GM21423 (cell line): ENCODE data around the gene KCNH4.
"Not testable (repeated sequence)": the region's sequence is repeated elsewhere in the genome, so short reads cannot be mapped to it uniquely, and the experiment has no call there.

Source experiments
- ATAC-seq: cut with Tn5 transposase; IDR thresholded peaks from one replicate; pipeline ENCODE4 v1.9.1; 2021; ENCODE audit warnings: mild to moderate bottlenecking, moderate library complexity; ENCODE audit not compliant: unreplicated experiment

KCNH4 gene

DNA sequence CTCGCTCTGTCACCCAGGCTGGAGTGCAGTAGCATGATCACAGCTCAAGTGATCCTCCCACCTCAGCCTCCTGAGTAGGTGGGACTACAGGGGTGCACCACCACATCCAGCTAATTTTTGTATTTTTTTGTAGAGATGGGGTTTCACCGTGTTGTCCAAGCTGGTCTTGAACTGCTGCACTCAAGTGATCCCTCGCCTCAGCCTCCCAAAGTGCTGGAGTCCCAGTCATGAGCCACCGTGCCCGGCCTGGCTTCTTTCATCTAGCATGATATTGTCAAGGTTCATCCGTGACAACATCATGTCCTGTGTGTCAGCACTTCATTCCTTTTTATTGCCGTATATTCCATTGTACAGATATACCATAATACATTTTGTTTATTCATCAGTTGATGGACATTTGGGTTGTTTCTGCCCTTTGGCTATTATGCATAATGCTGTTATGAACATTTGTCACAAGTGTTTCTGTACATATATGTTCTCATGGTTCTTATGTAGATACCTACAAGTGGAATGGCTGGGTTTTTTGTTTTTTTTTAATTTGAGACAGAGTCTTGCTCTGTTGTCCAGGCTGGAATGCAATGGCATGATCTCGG, 16.7 kb upstream of the KCNH4 start:
- ATAC-seq = no peak

- peak; percentile 86 for ATAC-seq
These were observed 13.3 kb upstream of the KCNH4 start, which contains the start of gene GHDC for GRCh38 chr17:42193969-42194899. Gene GHDC, minus strand, starts transcription at chr17:42194494. Its CDS starts 913 bp downstream, at chr17:42193581.

DNA sequence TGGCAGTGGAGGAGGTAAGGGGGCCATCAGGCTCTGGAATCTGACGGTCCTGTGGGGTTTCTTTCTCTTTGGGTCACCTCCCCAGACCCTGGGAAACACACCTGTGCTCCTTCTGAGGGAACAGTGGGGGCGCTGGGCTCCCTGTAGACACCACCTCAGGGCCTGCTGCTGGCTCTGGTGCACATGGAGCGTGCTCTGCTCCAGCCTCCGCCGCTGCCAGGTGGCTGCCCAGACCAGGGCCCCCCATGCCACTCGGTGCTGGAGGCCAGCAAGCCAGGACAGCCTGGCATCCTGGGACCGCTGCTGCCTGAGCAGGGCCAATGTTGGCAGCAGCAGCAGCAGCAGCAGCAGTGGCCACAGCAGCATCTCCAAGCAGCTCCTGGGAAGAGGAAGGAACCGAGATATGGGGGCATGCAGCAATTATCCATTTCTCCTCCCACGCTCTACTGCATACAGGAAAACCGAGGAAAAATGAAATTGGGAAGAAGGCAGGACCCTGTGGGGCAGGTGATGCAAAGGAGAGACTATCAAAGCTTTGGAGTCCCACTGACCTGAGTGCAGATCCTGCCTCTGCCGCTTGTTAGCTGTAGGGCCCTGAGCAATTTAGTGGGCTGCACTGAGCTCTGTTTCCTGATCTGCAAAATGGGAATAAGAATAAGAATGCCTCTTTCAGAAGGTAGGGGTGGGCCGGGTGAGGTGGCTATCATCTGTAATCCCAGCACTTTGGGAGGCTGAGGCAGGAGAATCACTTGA, 12.4 kb upstream of the KCNH4 start:
- ATAC-seq = no peak

GRCh38 chr17:42192189-42193126, 11.5 kb upstream of the KCNH4 start:
- no peak for ATAC-seq

DNA sequence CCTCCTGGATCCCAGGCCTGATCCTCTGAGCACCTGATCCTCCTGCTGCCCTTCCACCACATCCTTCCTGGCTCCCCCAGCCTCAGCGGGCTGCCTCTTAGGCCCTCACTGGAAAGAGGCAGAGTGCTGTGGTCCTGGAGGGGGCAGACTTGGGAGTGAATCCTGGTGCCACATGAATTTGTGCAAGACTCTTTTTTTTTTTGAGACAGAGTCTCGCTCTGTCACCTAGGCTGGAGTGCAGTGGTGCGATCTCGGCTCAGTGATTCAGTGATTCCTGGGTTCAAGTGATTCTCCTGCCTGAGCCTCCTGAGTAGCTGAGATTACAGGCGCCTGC, 10.3 kb upstream of the KCNH4 start:
- no peak for ATAC-seq

DNA sequence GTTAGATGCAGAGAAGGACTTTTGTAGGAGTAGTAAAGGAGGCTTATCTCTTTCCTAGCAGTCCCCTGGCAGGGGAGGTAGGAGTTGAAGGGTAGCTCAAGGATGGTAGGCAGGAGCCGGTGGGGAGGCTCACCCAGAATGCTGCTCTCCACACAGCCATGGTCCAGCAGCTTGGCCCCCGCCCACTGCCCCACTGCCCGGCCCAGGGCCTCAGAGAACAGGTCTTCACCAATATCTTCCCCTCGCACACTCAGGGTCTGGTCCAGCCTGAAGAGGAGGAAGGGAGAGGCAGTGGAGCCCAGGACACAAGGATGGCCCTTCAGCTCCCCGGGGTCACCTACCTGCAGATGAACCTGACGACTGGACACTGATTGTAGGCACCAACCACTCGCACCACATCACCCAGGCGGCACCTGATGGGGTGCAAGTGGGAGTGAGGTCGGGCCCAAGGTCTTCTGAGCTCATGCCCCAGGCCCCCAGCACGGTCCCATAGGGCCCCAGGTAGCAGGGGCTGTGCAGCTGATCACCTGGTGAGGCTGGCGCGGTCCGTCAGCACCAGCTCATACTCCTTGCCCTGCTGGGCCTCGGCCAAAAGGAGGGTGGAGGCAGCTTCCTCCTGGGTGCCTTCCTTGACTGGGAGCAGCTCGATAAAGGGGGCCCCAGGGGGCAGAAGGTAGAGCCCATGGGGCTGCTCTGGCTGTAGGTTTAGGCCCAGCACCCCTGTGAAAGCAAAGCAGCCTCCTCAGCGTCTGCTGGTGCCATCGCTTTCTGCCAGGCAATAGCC, 9.7 kb upstream of the KCNH4 start:
- no peak for ATAC-seq

- ATAC-seq = no peak
These were observed 8.7 kb upstream of the KCNH4 start for GRCh38 chr17:42189651-42189965.

DNA sequence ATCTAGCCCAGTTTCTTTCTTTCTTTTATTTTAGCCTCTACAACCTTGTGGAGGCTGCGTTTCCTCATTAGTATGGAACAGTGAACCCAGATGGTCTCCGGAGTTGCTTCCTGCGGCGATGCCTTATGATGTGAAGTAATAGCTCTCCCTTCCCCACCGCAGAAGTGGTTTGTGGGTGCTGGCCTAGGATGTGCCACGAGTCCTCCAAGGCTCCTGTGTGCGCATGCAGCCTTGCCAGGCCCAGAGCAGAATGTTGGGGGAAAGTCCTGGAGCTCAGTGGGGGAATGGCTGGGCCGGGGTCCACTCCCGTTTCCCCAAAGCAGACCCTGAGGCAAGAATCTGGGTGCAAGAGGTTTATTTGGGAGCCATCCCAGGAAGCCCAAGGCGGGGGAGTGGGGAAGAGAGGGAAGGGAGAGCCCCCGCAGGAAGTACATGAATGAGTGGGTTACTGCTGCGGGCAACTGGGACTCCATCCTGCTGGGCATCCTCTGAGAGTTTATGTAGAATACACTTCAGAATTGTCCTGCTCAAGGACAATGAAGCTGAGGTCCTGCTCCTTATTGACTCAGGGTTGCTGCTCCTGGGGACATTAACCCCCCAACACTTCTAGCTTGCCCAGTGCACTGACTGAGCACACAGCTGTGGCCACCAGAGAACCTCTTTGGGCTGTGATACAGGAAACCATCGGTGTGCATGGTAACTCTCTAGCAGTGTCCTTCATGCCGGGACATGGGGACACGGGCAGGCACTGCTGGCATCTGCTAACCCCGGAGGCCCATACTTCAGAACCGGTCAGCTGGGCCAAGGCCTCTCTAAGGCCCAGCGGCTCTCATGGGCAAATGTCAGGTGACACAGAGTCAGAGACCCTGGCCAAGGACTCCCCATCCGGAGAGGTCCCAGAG, 8.1 kb upstream of the KCNH4 start:
- ATAC-seq = no peak

DNA sequence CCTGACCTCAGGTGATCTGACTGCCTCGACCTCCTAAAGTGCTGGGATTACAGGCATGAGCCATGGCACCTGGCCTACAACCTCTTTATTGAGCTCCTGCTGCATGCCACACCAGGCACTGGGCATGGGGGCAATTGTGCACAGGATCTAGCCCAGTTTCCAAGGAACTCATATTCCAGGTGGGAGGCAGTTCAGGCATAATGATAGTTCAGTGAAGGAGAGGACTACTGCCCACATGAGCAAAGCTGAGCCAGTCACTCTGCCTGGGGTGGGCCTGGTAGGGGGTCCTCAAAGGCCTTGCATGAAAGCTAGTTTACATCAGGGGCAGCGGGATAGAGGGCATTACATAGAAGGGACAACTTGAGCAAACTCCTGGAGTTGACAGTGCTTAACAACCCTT, 6.9 kb upstream of the KCNH4 start:
- no peak for ATAC-seq

DNA sequence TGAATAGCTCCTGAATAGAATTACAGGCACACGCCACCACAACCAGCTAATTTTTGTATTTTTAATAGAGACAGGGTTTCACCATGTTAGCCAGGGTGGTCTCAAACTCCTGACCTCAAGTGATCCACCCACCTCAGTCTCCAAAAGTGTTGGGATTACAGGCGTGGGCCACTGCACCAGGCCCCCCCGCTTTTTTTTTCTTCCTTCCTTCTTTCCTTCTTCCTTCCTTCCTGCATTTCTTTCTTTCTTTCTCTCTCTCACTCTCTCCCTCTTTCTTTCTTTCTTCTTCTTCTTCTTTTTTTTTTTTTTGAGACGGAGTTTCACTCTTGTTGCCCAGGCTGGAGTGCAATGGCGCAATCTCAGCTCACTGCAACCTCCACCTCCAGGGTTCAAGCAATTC, 5.2 kb upstream of the KCNH4 start:
- not testable (repeated sequence) for ATAC-seq

DNA sequence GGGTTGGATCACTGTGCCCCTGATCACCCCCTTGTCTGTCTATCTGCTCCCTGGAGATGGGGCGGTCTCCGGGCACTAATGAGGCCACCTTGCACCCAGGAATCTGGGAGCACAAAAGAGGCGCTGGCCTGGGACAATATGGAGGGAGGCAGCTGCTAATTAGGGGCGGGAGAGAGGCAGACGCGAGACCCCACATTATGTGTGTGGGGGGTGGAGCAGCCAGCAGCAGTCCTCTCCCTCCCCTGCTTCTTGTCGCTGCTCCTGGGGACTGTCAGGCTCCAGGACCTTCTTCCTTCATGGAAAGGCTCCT, 4.6 kb upstream of the KCNH4 start:
- ATAC-seq = no peak

DNA sequence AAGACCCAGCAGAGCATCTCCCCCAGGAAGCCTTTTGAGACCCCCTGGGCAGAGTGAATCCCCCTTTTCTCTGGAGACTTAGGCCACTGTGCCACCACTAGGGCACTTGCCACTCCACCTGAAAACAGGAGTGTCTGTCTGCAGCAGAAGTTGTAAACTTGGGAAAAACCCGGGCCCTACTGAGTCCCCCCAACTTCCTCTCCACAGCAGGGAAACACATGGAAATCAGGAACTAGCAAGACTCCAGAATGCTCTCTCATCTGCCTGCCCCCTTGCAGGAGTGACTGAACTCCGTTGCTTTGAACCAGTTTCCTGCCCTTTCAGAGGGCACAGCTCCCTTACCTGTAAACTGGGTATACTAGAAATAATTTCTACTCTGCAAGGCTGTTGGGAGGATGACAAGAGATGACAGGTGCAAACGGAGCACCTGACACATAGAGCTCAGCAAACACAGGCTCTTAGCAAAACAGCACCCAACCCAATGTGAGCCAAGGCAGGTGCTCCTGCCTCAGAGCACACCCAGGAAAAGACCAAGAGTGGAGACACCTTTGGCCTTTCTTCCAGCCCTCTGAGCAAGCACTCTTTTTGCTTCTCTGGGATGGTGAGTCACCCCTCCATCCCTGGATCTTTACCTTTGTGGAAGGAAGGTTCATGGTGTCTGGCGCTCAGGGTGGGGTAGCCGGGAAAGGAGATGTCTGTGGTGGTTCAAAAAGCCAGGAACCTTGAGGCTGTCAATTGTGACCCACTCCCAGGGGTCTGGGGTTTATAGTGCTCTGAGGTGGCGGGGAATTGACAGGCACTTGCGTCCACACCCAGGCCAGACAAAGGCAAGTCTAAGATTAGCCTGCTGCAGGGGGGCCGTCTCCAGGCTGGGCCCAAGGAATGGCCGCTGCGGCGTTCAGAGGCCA, 4.0 kb upstream of the KCNH4 start, which contains the start of gene HCRT:
HCRT (minus strand) TSS at position 740 of the 908 bp plus-strand sequence; CDS start at position 653, 87 bp downstream.
- ATAC-seq = no peak

DNA sequence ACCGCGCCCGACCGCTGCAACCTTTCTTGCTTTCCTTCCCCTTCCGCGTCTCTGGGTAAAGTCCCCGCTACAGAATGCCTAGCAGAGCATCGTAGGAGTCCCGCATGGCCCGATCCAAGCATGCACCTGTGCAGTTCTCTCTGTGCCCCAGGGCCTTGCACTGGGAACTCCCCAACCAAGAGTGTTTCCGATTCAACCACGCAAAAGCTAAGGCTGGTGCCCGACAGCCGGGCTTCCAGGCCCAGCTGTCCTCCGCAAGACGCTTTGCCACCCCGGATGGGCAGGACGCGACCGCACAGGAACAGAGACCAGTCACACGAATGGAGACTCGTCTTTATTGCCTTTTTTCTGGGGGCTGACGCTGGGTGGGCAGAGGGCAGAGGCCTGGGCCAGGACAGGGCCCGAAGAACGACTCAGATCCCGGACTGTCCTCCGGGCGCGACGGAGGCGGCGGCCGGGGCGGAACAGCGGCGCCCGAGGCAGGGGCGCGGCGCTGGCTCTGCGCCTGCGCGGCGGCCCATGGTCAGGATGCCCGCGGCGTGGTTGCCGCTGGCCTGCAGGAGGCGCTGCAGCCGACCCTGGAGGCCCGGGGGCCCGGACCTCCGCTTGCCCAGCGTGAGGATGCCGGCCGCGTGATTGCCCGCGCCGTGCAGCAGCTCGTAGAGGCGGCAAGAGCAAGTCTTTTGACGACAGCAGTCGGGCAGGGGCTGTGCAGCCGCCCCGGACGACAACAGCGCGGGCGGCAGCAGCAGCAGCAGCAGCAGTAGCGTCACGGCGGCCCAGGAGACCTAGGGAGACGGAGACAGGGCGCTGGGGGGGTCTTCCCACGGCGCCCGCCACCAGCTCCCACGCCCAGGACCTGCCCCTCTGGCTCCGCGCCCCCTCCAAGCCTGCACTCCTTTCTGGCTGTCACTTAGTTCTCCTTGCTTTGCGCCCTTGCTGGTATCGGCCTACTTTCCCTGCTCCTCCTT, 3.1 kb upstream of the KCNH4 start:
- ATAC-seq = peak; percentile 60

DNA sequence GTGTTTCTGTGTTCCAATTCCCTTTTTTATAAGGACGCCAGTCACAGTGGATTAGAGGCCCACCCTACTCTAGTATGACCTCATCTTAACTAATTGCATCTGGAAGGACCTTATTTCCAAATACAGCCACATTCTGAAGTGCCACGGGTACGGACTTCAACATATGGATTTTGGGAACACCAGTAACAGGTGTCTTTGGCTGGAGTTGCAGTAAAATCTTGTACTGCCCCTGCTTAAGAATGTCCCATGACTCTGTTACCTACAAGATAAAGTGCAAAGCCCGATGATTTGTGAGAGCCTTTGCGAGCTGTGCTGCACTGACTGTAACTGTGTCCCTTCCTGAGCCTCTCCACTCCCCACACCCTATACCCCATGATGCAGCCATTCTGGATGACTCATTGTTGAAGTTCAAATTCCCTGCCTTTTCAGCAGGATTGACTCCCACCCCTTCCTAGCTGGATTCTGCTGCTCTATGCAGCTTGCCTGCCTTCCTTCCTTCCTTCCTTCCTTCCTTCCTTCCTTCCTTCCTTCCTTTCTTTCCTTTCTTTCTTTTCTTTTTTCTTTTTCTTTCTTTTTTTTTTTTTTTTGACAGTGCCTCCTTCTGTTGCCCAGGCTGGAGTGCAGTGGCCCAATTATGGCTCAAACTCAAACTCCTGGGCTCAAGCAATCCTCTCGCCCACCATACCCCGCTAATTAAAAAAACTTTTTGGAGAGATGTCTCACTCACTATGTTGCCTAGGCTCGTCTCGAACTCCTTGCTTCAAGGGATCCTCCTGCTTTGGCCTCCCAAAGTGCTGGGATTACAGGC, 2.2 kb upstream of the KCNH4 start:
- no peak for ATAC-seq

- no peak for ATAC-seq
These were observed 887 bp upstream of the KCNH4 start for GRCh38 chr17:42181851-42182207.

DNA sequence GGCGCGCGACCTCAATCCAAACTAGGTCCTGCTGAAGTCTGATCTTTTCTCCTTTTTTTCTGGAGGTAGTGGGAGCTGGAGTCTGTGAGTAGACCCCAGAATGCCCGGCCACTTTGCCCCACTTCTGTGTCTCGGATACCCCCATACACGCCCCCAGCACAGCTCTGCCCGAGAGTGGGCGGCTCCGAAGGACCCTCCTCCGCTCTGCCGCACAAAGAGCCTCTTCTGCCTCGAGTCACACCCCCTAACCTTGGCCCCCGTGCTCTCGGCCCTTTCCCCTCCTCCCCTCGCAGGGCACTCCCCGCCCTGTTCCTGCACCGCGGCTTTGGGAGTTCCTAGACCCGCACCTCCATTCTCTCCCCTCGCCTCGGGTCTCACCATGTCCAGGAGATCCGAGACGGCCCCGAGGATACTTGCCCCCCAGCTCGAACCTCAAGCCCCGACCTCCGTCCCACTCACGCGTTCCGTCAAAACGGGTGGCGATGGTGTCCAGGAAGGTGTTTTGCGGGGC, 476 bp downstream of the KCNH4 start:
- no peak for ATAC-seq
